Activated CD4-positive, CD25-positive, alpha-beta regulatory T cell treated with anti-CD3 and anti-CD28 coated beads, Interleukin-2, amount 50 U/mL, for 16 hours (primary cell): ENCODE measurements around the gene FAM89A.
"Not testable (repeated sequence)": the region's sequence is repeated elsewhere in the genome, so short reads cannot be mapped to it uniquely, and the experiment has no call there.

Source experiments
- DNase-seq: peaks from one replicate; pipeline ENCODE4 v3.0.0-alpha.2; 2020; ENCODE audit warnings: low read depth, low spot score

Gene FAM89A

DNA sequence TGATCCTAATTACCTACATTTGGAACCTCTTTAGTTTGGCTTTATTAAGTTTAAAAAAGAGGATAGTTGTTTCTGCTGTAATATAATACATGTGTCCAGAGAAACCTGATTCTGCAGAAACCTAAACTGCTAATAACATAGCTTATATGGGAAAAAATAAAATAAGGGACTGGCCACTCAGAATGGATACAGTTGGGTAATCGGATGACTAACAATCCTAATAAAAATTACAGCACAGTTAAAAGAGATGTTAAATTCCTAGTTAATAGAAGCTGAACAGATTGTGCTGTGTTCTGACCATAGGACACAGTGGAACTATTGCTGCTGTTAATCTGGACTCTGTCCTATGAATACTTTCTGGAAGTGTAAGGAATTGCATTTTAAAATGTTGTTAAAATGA is 45.2 kb downstream of the FAM89A start:
- no peak for DNase-seq

DNA sequence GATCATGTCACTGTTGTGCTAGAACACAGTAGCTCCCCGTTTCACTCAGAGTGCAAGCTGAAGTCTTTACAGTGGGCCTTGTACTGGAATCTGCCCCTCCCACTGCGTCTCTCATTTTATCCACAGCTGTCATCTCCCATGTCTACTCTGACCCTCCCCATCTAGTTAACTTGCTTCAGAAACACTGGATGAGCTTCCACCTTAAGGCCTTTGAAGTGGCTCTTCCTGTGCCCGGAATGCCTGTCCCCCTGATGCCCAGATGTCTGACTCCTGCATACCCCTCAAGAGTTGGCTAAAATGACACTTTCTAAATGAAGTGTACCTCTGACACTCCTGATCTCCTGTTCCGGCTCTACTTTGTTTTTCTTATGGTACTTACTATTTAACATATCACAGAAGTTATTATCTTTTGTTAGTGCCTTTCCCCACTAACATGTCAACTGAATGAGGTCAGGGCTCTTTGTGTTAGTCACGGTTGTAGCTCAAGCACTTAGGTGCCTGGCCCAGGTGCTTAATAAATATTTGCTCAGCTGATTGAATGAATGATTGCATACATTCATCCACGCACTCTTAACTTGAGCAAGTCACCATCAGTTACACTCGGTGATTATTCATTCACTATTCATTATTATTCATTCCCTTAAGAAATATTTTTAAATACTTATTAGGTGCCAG is 47.8 kb downstream of the FAM89A start:
- no peak for DNase-seq

- no peak for DNase-seq
Observed at GRCh38 chr1:230987448-230987847, 52.6 kb downstream of the FAM89A start.

- DNase-seq, result no peak
Observed at GRCh38 chr1:230986976-230987375, 53.1 kb downstream of the FAM89A start.

DNA sequence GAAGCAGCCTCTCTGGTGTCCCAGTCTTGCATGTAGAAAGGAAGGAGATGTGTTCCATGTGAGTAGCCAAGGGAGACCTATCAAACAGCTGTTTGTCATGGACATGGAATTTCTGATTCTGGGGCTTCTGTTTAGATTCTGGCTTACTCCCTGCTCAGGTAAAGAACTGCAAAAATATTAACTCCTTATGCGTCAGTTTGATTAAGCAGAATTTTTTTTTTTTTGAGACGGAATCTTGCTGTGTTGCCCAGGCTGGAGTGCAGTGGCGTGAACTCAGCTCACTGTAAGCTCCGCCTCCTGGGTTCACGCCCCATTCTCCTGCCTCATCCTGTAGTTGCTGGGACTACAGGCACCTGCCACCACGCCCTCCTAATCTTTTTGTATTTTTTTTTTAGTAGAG is 54.3 kb downstream of the FAM89A start:
- no peak for DNase-seq

DNA sequence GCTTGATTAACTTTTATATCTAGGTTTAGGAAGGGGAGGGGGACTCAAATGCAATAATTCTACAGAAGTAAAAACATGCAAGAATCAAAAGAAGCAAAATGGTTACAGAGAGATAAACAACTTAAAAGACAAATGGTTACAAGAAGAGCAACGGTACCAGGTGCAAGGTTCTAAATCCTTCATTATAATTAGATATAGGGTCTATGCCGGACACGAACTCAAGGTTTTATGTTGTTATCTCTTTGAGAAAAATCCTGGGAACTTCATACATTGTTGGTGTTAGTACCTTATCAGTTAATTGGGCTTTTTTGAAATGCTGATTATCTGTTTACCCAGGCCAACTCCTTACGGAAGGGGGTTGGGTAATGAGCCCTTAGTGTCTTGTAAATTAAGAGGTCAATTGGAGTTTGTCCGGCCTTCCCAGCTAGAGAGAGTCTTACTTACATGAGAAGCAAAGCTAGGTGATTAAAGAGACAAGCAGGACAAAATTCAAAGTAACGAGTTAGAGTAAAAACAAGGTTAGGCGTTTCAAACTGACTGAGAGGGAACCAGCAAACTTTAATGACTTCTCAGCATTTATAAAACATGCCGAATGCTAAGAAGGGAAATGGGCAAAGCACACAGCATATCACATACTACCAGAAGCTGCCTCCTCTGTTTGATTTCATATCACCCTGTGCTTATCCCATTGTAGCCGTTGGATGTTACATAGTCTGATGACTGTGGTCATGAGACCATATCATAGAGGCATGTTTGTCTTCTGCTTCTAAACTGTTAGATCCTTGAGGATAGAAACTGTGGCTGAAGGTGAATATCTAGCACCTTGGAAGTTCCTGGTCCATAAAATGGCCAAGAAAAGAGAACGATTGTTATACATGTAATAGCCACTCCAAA is 55.2 kb downstream of the FAM89A start:
- not testable (repeated sequence) for DNase-seq

- DNase-seq, result no peak
Observed at GRCh38 chr1:230983811-230984210, 56.2 kb downstream of the FAM89A start.

- DNase-seq, result no peak
Observed at GRCh38 chr1:230982696-230983095, 57.4 kb downstream of the FAM89A start.

DNA sequence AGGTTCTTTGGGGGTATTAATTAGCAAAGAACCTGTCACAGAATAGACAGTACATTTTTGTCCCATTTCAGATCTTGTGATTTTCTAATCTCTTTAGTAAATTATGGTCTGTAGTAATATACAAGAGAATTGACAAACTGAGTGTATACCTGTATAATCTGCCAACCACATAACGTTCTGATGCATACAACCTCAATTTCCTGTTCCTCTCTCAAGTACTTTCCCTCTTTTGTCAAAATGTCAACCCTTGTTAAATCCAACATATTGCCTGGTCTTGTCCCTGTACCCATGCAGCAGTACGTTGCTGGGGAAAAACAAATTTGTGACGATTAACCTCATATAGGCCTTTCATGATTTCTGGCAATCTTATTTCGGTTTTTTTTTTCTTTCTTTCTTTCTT is 60.1 kb downstream of the FAM89A start:
- no peak for DNase-seq

DNA sequence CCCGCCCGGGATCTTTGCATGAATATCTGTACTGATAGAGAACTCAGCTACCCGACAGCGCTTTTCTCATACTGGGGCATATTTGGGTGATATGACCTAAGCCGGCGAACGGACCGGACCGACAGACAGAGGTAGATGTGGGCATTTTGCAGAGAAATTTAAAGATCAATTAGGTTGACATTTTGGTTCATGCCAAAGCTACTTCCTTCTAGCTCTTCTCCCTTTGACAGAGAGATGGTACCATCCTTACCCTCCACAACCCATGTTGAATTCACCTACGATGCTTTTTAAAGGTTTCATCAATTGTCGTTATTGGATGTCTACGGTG is 60.7 kb downstream of the FAM89A start:
- DNase-seq, result no peak

GRCh38 chr1:230978491-230979388 is 61.3 kb downstream of the FAM89A start, which contains the start of the genes ARV1 and TTC13:
Gene ARV1 (plus strand): TSS chr1:230979094. CDS start chr1:230979106, 12 bp downstream.
Gene TTC13 (minus strand): TSS chr1:230978861. CDS start chr1:230978830, 31 bp downstream.
- peak; percentile 95 for DNase-seq

- no peak for DNase-seq
Observed at GRCh38 chr1:230977761-230978490, 62.1 kb downstream of the FAM89A start.

DNA sequence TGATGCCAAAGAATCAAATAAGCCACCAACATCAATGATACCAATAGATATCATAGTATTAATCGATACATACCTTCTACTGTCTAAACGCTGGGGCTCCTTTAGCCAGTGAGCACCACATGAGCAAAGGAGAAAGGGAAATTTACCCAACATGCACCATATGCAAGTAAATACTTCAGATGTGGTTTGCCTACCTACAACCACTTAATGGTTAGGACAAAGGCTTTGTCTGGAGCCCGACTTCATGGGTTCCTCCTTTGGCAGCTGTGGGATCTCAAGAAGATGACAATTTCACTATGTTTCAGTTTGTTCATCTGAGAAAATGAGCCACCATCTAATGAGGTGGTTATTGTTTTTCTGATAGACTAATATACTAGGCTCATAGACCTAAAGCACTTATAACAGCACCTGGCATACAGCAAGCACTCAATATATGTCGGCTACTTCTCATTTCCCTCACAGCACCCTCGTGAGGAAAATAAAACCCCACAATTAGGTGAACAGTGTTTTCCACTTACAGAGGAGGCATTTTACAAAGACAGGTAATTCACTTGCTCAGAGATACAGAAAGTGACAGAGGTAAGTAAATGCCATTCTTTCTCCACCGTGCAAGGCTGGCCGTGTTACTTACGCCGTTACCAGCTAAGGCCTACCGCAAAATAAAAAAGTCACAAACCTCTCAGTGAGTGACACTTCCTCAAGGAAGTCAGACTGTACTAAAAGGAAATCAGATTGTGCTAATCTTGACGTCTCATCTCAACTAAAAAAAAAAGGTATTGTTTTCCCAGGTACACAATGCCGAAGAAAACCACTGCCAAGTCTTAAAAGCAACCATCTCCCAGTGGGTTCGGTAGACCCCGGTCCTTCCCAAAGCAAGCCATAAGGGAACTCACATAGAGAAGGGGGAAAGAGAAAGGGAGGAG is 63.0 kb downstream of the FAM89A start:
- no peak for DNase-seq

DNA sequence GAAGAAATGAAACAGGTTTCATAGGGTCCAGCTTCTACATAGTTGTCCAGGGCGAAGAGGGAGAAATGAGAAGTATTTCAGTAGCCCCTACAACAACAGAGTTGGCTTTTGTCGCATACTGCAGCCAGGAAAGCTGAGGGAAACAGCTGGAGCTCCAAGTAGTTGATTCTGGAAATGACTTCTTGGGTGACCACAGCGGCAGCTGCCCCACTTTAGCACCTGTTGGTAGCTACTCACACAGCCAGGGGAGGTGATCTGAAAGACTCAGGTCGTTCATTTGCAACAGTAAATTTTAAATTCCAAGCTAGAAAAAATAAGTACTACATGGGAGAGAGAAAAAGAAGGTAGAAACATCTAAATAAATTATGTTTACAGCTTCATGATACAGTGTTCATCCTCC is 63.7 kb downstream of the FAM89A start:
- DNase-seq, result no peak

DNA sequence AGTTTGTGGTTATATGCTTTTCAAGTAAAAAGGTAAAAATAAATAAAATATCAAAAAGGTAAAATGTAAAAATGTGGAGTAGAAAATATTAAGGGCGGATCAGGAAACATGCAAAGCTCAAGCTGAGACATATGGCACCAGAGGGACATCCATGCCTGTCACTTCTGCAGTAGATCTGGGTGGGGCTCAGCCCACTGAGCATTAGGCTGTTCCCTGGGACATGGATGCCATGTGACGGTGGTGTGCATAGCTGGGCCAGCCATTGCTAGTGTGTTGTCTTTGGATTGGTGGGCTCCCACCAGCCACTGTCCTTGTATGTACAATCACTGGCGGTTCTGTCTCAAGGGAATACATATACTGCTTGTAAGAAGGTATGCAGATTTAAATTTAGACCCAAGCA is 64.4 kb downstream of the FAM89A start:
- DNase-seq, result no peak

- DNase-seq, result no peak
Observed at GRCh38 chr1:230972855-230973271, 67.2 kb downstream of the FAM89A start.

- no peak for DNase-seq
Observed at GRCh38 chr1:230971771-230972170, 68.3 kb downstream of the FAM89A start.

DNA sequence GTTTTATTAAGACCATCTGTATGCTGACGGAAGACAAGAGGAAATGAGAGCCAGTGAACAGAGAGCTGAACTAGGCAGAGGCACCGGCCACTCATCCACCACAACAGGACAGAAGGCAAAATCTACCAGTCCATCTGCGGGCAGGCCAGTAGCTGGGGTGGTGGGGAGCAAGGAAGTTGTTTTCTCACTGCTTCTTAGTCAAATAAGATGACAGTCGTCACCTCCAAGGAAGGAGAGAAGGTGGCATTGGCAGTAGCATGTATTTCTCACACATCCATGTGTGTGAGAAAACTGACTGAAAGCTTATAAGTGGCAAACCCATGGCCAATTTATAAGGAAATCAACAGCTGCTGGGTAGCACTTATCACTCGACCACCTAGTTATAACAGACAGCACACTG is 69.6 kb downstream of the FAM89A start:
- no peak for DNase-seq
